GM12878 (cell line): ENCODE data around the gene TMEM239. TPM values are rescaled to one million over a fixed set of nuclear protein-coding genes. Genes with fewer than 3 reads are reported as not detected.

Source experiments
- ATAC-seq: fragments of 200-7000 bp; cut with Tn5 transposase; 3 replicates; pipeline ENCODE4 v1.9.1; 2020; ENCODE audit warnings: mild to moderate bottlenecking, moderate library complexity
- BruUV-seq: library from RNA; stranded (reverse); fragments of 400-500 nt; replicated peaks from 2 replicates; lab custom pipeline; 2021; lab: Mats Ljungman, UMichigan
- CTCF ChIA-PET: fragments of 300-600 bp; sonication (Branson Sonifier 250); formaldehyde crosslinking; extraction: SDS; loops from one replicate; lab custom pipeline; 2021; ENCODE audit warnings: inconsistent platforms; lab: Yijun Ruan, JAX
- POLR2A ChIA-PET: fragments of 350-600 bp; formaldehyde crosslinking; extraction: SDS; loops from one replicate; lab custom pipeline; 2021; ENCODE audit warnings: inconsistent platforms; lab: Charles Lee
- RAD21 ChIA-PET: fragments of 300-600 bp; sonication (Branson Sonifier 250); formaldehyde crosslinking; loops from one replicate; lab custom pipeline; 2023; ENCODE audit warnings: antibody characterized with exemption; ENCODE audit not compliant: unreplicated experiment; lab: Charles Lee
- SMC1A ChIA-PET: fragments of 300-600 bp; sonication (Branson Sonifier 250); formaldehyde crosslinking; loops from one replicate; lab custom pipeline; 2023; ENCODE audit not compliant: unreplicated experiment, uncharacterized antibody; lab: Charles Lee
- DNase-seq: peaks from one replicate; pipeline ENCODE4 v3.0.0-alpha.2; 2011; ENCODE audit warnings: low read depth, low spot score
- FAIRE-seq: peaks from 3 replicates; lab custom pipeline; 2011; peaks lifted over from hg19 to GRCh38; lab: Jason Lieb, UNC
- H2AFZ ChIP-seq: 2 replicates; pipeline ENCODE4 v1.6.0; 2011; ENCODE audit warnings: low read depth, low read length, control low read depth; ENCODE audit not compliant: control insufficient read depth
- H3K27ac ChIP-seq: 2 replicates; pipeline ENCODE4 v1.5.1; 2011; ENCODE audit warnings: control low read depth; ENCODE audit not compliant: control insufficient read depth, insufficient read depth
- H3K27me3 ChIP-seq, 2 experiments: replicated peaks in 1 of 2; 2 replicates each; pipeline versions ENCODE4 v1.6.0 to v1.6.1; 2011; ENCODE audit warnings: low read length in 1 of 2; ENCODE audit not compliant: control insufficient read depth in 2 of 2, insufficient read depth in 2 of 2
- H3K36me3 ChIP-seq, 2 experiments: 2 replicates each; pipeline ENCODE4 v1.5.1; 2011; ENCODE audit warnings: low read length in 1 of 2; ENCODE audit not compliant: control insufficient read depth in 2 of 2, insufficient read depth in 2 of 2
- H3K4me1 ChIP-seq: 2 replicates; pipeline ENCODE4 v1.6.1; 2011; ENCODE audit warnings: mild to moderate bottlenecking, low read length, moderate library complexity, mixed read lengths; ENCODE audit not compliant: control insufficient read depth, insufficient read depth
- H3K4me2 ChIP-seq: 2 replicates; pipeline ENCODE4 v1.6.0; 2011; ENCODE audit warnings: control low read depth; ENCODE audit not compliant: control insufficient read depth, insufficient read depth
- H3K4me3 ChIP-seq: fragments of 200-600 bp; sonication (generic); 2 replicates; pipeline ENCODE4 v1.5.1; 2016
- H3K79me2 ChIP-seq: 2 replicates; pipeline ENCODE4 v1.6.0; 2011; ENCODE audit warnings: low read length; ENCODE audit not compliant: control insufficient read depth, insufficient read depth
- H3K9ac ChIP-seq: 2 replicates; pipeline ENCODE4 v1.8.0; 2011; ENCODE audit warnings: low read length, control low read depth, mixed read lengths; ENCODE audit not compliant: control insufficient read depth, insufficient read depth
- H3K9me3 ChIP-seq: replicated peaks from 3 replicates; pipeline ENCODE4 v1.5.1; 2011; ENCODE audit warnings: mild to moderate bottlenecking, low read length; ENCODE audit not compliant: control insufficient read depth, insufficient read depth
- H4K20me1 ChIP-seq: 2 replicates; pipeline ENCODE4 v1.6.0; 2011; ENCODE audit not compliant: control insufficient read depth, insufficient read depth
- BACH1 ChIP-seq: fragments of 450-650 bp; IDR thresholded peaks from 2 replicates; pipeline ENCODE4 v1.6.1; 2017; ENCODE audit warnings: mild to moderate bottlenecking, borderline replicate concordance
- CEBPB ChIP-seq, 2 experiments: fragments of 150-350 bp in 1 of 2; IDR thresholded peaks; 2 replicates each; pipeline ENCODE4 v1.6.1; 2012 to 2014; ENCODE audit warnings: low read depth in 2 of 2, low read length in 2 of 2, borderline replicate concordance in 1 of 2, inconsistent platforms in 1 of 2
- CREB1 ChIP-seq: IDR thresholded peaks from 2 replicates; pipeline ENCODE4 v1.6.1; 2012; ENCODE audit warnings: low read depth, mild to moderate bottlenecking, inconsistent platforms
- MYB ChIP-seq: fragments of 150-350 bp; IDR thresholded peaks from 2 replicates; pipeline ENCODE4 v1.6.1; 2014; ENCODE audit warnings: mild to moderate bottlenecking, low read depth, low read length, borderline replicate concordance
- NFYA ChIP-seq: IDR thresholded peaks from 2 replicates; pipeline ENCODE4 v1.6.1; 2011; ENCODE audit warnings: low read depth, mild to moderate bottlenecking, low read length, improper control_type of control experiment, borderline replicate concordance
- RBBP5 ChIP-seq: fragments of 200-600 bp; sonication (generic); conservative IDR thresholded peaks from 2 replicates; pipeline ENCODE4 v1.6.1; 2016
- RFX5 ChIP-seq: IDR thresholded peaks from 2 replicates; pipeline ENCODE4 v1.6.1; 2011; ENCODE audit warnings: low read depth, low read length, improper control_type of control experiment
- SMARCA5 ChIP-seq: fragments of 450-650 bp; IDR thresholded peaks from 2 replicates; pipeline ENCODE4 v1.6.1; 2017; ENCODE audit warnings: mild to moderate bottlenecking
- SP1 ChIP-seq: IDR thresholded peaks from one replicate; pipeline ENCODE4 v1.6.1; 2011; ENCODE audit warnings: low read depth, low read length
- SPI1 ChIP-seq: IDR thresholded peaks from 2 replicates; pipeline ENCODE4 v1.6.1; 2011; ENCODE audit warnings: low read depth, mild to moderate bottlenecking, low read length, moderate library complexity, borderline replicate concordance; ENCODE audit not compliant: insufficient read depth
- WGBS: methylation state at CpG from one replicate; pipeline ENCODE4 v1.1.6; 2016; ENCODE audit warnings: low lambda C conversion rate; ENCODE audit not compliant: insufficient replicate concordance, insufficient coverage; ENCODE audit errors: missing lambda C conversion rate; 5-methylcytosine and 5-hydroxymethylcytosine counted together
- in situ Hi-C: fragments of 300-500 bp; cut with MboI; formaldehyde crosslinking; loops from 9 replicates; pipeline ENCODE4 v1.14.3; 2018; ENCODE audit warnings: mixed read lengths
- intact Hi-C: fragments of 100-400 bp; cut with micrococcal nuclease; formaldehyde crosslinking; loops from one replicate; pipeline ENCODE4 v1.14.2; 2022; ENCODE audit not compliant: unreplicated experiment
- polyA plus RNA-seq, 11 experiments: library from polyadenylated mRNA; depleted of rRNA in 4 of 11; unstranded in 6 of 11; stranded (reverse) in 5 of 11; fragments of >200 nt; fragmentation: Nextera tagmentation in 4 of 11; fragmentation: Illumina TruSeq in 1 of 11; extraction: Ambion mirVana in 4 of 11; extraction: Trizol in 1 of 11; gene quantifications; 1 replicate in 1 of 11; 2 replicates in 10 of 11; pipeline versions ENCODE4 v1.2.1 to v1.2.3, GENCODE V29; 2011 to 2016; ENCODE audit warnings: inconsistent platforms in 2 of 11, missing spikeins in 2 of 11, low read depth in 1 of 11
- total RNA-seq, 4 experiments: library from RNA; depleted of rRNA in 3 of 4; stranded (reverse); fragments of >200 nt in 3 of 4; fragmentation: Illumina TruSeq in 1 of 4; extraction: Trizol in 1 of 4; gene quantifications; 2 replicates each; pipeline versions ENCODE4 v1.2.1 to v1.2.3, GENCODE V29; 2013 to 2021
- TF ChIP-seq, protein P1 (sequence below): IDR thresholded peaks from 2 replicates; pipeline ENCODE4 v1.6.1; 2012; ENCODE audit warnings: mild to moderate bottlenecking, low read depth, low read length
- TF ChIP-seq, protein P2 (sequence below): fragments of 450-650 bp; conservative IDR thresholded peaks from 2 replicates; pipeline ENCODE4 v1.6.1; 2017; ENCODE audit warnings: mild to moderate bottlenecking, moderate library complexity
- TF ChIP-seq, protein P3 (sequence below): fragments of 450-650 bp; IDR thresholded peaks from 2 replicates; pipeline ENCODE4 v1.6.1; 2017; ENCODE audit warnings: mild to moderate bottlenecking, low read depth, inconsistent platforms; ENCODE audit not compliant: poor library complexity, severe bottlenecking
- TF ChIP-seq, protein P4 (sequence below): fragments of 450-650 bp; IDR thresholded peaks from 2 replicates; pipeline ENCODE4 v1.6.1; 2016; ENCODE audit warnings: mild to moderate bottlenecking

The TMEM239 gene
- total and polyA plus RNA-seq, 10 of the 15 experiments (the other 5 are each of a cell fraction or from before 2014, with no cell fraction given) = not detected

DNA sequence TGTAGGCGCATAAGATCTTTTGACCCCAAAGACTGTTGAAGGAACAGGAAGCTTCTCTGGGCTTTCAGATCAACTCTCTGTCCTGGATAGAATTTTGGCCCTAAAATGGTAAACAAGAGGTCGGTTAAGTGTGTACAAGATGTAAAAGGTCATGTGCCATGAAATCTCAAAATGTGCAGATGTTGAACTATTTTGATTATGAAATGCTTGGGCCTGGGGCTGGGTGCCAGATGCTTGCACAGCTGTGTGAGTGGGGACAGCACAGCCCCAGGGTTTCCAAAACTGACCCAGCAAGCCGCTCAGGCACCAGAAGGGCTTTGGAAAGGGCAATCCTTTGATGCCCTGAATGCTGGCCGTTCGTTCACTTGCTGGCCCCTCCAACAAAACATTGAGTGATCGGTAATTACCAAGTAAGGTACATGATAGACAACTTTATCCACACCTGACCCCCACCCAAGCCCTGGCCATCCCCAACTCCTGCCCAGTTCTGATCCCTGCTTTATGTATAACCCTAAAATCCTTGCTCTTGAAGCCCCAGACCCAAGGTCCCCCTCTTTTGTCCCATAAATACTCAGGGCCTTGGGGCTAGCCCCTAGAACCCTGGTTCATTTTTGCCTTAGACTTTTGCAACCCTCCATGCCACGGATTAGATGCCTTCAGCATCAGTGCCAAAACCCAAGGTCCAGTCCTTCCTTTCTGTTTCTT lies 1.9 kb downstream of the TMEM239 start:
- Histone ChIP-seq H3K9ac (no peak overlapping the region), H4K20me1 (no peaks in the 10 kb centered on the region), H3K27ac (no peak overlapping the region), H3K79me2 (no peaks in the 10 kb centered on the region), H3K4me3 (no peak overlapping the region), H3K27me3 (no peaks in the 10 kb centered on the region; a peak in 1 of 4 replicates), H3K36me3 (no peaks in the 10 kb centered on the region), H3K4me2 (no peak overlapping the region), H3K4me1 (no peaks in the 10 kb centered on the region), H2AFZ (no peak overlapping the region), H3K9me3 (no peaks in the 10 kb centered on the region)
- FAIRE-seq (no peak), DNase-seq (no peak), ATAC-seq (no peak)
- BruUV-seq = no TSS peak
- WGBS = 38% methylated on average over 7 of the region's 7 CpGs
- POLR2A ChIA-PET = no interaction called here
- intact Hi-C loops = no loop called here
- RAD21 ChIA-PET = no interaction called here
- SMC1A ChIA-PET = no interaction called here
- CTCF ChIA-PET = no interaction called here
- in situ Hi-C loops = no loop called here
- no peak for TF ChIP-seq CREB1
- TF ChIP-seq SPI1 = no peak
- no peak for TF ChIP-seq RBBP5
- TF ChIP-seq, protein P1, sequence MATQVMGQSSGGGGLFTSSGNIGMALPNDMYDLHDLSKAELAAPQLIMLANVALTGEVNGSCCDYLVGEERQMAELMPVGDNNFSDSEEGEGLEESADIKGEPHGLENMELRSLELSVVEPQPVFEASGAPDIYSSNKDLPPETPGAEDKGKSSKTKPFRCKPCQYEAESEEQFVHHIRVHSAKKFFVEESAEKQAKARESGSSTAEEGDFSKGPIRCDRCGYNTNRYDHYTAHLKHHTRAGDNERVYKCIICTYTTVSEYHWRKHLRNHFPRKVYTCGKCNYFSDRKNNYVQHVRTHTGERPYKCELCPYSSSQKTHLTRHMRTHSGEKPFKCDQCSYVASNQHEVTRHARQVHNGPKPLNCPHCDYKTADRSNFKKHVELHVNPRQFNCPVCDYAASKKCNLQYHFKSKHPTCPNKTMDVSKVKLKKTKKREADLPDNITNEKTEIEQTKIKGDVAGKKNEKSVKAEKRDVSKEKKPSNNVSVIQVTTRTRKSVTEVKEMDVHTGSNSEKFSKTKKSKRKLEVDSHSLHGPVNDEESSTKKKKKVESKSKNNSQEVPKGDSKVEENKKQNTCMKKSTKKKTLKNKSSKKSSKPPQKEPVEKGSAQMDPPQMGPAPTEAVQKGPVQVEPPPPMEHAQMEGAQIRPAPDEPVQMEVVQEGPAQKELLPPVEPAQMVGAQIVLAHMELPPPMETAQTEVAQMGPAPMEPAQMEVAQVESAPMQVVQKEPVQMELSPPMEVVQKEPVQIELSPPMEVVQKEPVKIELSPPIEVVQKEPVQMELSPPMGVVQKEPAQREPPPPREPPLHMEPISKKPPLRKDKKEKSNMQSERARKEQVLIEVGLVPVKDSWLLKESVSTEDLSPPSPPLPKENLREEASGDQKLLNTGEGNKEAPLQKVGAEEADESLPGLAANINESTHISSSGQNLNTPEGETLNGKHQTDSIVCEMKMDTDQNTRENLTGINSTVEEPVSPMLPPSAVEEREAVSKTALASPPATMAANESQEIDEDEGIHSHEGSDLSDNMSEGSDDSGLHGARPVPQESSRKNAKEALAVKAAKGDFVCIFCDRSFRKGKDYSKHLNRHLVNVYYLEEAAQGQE = no peak
- no peak for TF ChIP-seq SP1
- TF ChIP-seq, protein P2, sequence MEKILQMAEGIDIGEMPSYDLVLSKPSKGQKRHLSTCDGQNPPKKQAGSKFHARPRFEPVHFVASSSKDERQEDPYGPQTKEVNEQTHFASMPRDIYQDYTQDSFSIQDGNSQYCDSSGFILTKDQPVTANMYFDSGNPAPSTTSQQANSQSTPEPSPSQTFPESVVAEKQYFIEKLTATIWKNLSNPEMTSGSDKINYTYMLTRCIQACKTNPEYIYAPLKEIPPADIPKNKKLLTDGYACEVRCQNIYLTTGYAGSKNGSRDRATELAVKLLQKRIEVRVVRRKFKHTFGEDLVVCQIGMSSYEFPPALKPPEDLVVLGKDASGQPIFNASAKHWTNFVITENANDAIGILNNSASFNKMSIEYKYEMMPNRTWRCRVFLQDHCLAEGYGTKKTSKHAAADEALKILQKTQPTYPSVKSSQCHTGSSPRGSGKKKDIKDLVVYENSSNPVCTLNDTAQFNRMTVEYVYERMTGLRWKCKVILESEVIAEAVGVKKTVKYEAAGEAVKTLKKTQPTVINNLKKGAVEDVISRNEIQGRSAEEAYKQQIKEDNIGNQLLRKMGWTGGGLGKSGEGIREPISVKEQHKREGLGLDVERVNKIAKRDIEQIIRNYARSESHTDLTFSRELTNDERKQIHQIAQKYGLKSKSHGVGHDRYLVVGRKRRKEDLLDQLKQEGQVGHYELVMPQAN = no peak
- TF ChIP-seq NFYA = no peak
- TF ChIP-seq, protein P3, sequence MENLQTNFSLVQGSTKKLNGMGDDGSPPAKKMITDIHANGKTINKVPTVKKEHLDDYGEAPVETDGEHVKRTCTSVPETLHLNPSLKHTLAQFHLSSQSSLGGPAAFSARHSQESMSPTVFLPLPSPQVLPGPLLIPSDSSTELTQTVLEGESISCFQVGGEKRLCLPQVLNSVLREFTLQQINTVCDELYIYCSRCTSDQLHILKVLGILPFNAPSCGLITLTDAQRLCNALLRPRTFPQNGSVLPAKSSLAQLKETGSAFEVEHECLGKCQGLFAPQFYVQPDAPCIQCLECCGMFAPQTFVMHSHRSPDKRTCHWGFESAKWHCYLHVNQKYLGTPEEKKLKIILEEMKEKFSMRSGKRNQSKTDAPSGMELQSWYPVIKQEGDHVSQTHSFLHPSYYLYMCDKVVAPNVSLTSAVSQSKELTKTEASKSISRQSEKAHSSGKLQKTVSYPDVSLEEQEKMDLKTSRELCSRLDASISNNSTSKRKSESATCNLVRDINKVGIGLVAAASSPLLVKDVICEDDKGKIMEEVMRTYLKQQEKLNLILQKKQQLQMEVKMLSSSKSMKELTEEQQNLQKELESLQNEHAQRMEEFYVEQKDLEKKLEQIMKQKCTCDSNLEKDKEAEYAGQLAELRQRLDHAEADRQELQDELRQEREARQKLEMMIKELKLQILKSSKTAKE = no peak
- TF ChIP-seq RFX5 = no peak
- no peak for TF ChIP-seq CEBPB (IDR thresholded peaks at IDR 0.05; ENCODE audit: borderline replicate concordance in 1 of 2, low read depth in 2 of 2, low read length in 2 of 2)
- TF ChIP-seq MYB = no peak
- no peak for TF ChIP-seq BACH1
- TF ChIP-seq SMARCA5 = no peak
- TF ChIP-seq, protein P4, sequence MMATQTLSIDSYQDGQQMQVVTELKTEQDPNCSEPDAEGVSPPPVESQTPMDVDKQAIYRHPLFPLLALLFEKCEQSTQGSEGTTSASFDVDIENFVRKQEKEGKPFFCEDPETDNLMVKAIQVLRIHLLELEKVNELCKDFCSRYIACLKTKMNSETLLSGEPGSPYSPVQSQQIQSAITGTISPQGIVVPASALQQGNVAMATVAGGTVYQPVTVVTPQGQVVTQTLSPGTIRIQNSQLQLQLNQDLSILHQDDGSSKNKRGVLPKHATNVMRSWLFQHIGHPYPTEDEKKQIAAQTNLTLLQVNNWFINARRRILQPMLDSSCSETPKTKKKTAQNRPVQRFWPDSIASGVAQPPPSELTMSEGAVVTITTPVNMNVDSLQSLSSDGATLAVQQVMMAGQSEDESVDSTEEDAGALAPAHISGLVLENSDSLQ = no peak
